Memory B cell (primary cell): ENCODE measurements around the gene LRRC55.

ENCODE experiments used
- ATAC-seq: fragments of 150-1000 bp; cut with Tn5 transposase; 2 replicates; pipeline ENCODE4 v1.10.0; 2021; ENCODE audit warnings: low read depth, mild to moderate bottlenecking, moderate library complexity
- DNase-seq, 2 donors: peaks; one replicate each; pipeline ENCODE4 v3.0.0; 2022; ENCODE audit warnings: low spot score in 2 of 2
- H3K27ac Mint-ChIP-seq: one replicate; pipeline ENCODE4 v1.8.0; 2022; ENCODE audit warnings: mild to moderate bottlenecking, moderate library complexity, mixed read lengths
- H3K27me3 Mint-ChIP-seq: one replicate; pipeline ENCODE4 v1.8.0; 2022; ENCODE audit warnings: mixed read lengths
- H3K36me3 Mint-ChIP-seq: one replicate; pipeline ENCODE4 v1.8.0; 2022; ENCODE audit warnings: mild to moderate bottlenecking, mixed read lengths
- H3K4me1 Mint-ChIP-seq: one replicate; pipeline ENCODE4 v1.8.0; 2022; ENCODE audit warnings: mixed read lengths
- H3K4me3 Mint-ChIP-seq: one replicate; pipeline ENCODE4 v1.8.0; 2022; ENCODE audit warnings: mild to moderate bottlenecking, moderate library complexity, mixed read lengths
- H3K9me3 Mint-ChIP-seq: one replicate; pipeline ENCODE4 v1.8.0; 2022; ENCODE audit warnings: mixed read lengths

LRRC55 gene

GRCh38 chr11:57181678-57182305 is at the start of gene LRRC55:
Gene LRRC55, plus strand, starts transcription at chr11:57181953. Its CDS starts 70 bp downstream, at chr11:57182023.
- no peaks in the 10 kb centered on the region for H3K9me3 Mint-ChIP-seq
- ATAC-seq (no peak), DNase-seq (no peak)
- peaks cover 23% of the 10 kb centered on the region for H3K27me3 Mint-ChIP-seq
- H3K27ac Mint-ChIP-seq = no peak within 1 kb of the TSS
- no peak within 1 kb of the TSS for H3K4me3 Mint-ChIP-seq
- H3K4me1 Mint-ChIP-seq = peaks cover 8% of the 10 kb centered on the region
- no peaks in the 10 kb centered on the region for H3K36me3 Mint-ChIP-seq

- Mint-ChIP-seq H3K36me3 (no peaks in the 10 kb centered on the region), H3K9me3 (no peaks in the 10 kb centered on the region), H3K4me3 (no peak overlapping the region), H3K27ac (no peak overlapping the region), H3K27me3 (peaks cover 12% of the 10 kb centered on the region), H3K4me1 (no peaks in the 10 kb centered on the region)
- no peak for DNase-seq
- no peak for ATAC-seq
Measured at GRCh38 chr11:57133366-57134038, 48.3 kb upstream of the LRRC55 start.

- Mint-ChIP-seq H3K36me3 (no peaks in the 10 kb centered on the region), H3K27me3 (peaks cover 12% of the 10 kb centered on the region)
- no peak for ATAC-seq
Measured at GRCh38 chr11:57134284-57134683, 47.5 kb upstream of the LRRC55 start.

GRCh38 chr11:57135020-57135751 is 46.6 kb upstream of the LRRC55 start:
- Mint-ChIP-seq H3K27ac (no peak overlapping the region), H3K36me3 (no peaks in the 10 kb centered on the region), H3K27me3 (peaks cover 9% of the 10 kb centered on the region), H3K9me3 (peaks cover 2% of the 10 kb centered on the region), H3K4me1 (no peaks in the 10 kb centered on the region), H3K4me3 (no peak overlapping the region)
- no peak for DNase-seq
- ATAC-seq = no peak

More at GRCh38 chr11:57134284-57134683, 47.5 kb upstream of the LRRC55 start:
- H3K9me3 Mint-ChIP-seq = peaks cover 2% of the 10 kb centered on the region
- no peak overlapping the region for H3K4me3 Mint-ChIP-seq
- no peak overlapping the region for H3K27ac Mint-ChIP-seq
- H3K4me1 Mint-ChIP-seq = no peaks in the 10 kb centered on the region
- DNase-seq = no peak

GRCh38 chr11:57140568-57140967 is 41.2 kb upstream of the LRRC55 start:
- H3K27me3 Mint-ChIP-seq = peaks cover 3% of the 10 kb centered on the region

GRCh38 chr11:57143459-57143858 is 38.3 kb upstream of the LRRC55 start:
- peaks cover 5% of the 10 kb centered on the region for H3K27me3 Mint-ChIP-seq
- DNase-seq = no peak
- peaks cover 3% of the 10 kb centered on the region for H3K9me3 Mint-ChIP-seq
- H3K27ac Mint-ChIP-seq = no peak overlapping the region
- no peaks in the 10 kb centered on the region for H3K4me1 Mint-ChIP-seq
- H3K4me3 Mint-ChIP-seq = no peak overlapping the region
- no peak for ATAC-seq
- H3K36me3 Mint-ChIP-seq = no peaks in the 10 kb centered on the region

More at GRCh38 chr11:57140568-57140967, 41.2 kb upstream of the LRRC55 start:
- no peak overlapping the region for H3K4me3 Mint-ChIP-seq
- H3K27ac Mint-ChIP-seq = no peak overlapping the region
- H3K36me3 Mint-ChIP-seq = no peaks in the 10 kb centered on the region
- DNase-seq (no peak), ATAC-seq (no peak)
- H3K4me1 Mint-ChIP-seq = no peaks in the 10 kb centered on the region
- peaks cover 3% of the 10 kb centered on the region for H3K9me3 Mint-ChIP-seq

GRCh38 chr11:57144075-57144474 is 37.7 kb upstream of the LRRC55 start:
- no peak for ATAC-seq
- Mint-ChIP-seq H3K27me3 (peaks cover 6% of the 10 kb centered on the region), H3K36me3 (no peaks in the 10 kb centered on the region), H3K4me3 (no peak overlapping the region), H3K9me3 (peaks cover 2% of the 10 kb centered on the region), H3K27ac (no peak overlapping the region), H3K4me1 (no peaks in the 10 kb centered on the region)
- DNase-seq = no peak

GRCh38 chr11:57144531-57145320 is 37.0 kb upstream of the LRRC55 start:
- Mint-ChIP-seq H3K4me1 (no peaks in the 10 kb centered on the region), H3K27ac (no peak overlapping the region), H3K4me3 (no peak overlapping the region), H3K36me3 (no peaks in the 10 kb centered on the region), H3K9me3 (peaks cover 2% of the 10 kb centered on the region), H3K27me3 (peaks cover 7% of the 10 kb centered on the region)
- DNase-seq (no peak), ATAC-seq (no peak)

- Mint-ChIP-seq H3K36me3 (no peaks in the 10 kb centered on the region), H3K27ac (no peak overlapping the region), H3K4me1 (no peaks in the 10 kb centered on the region), H3K9me3 (peaks cover 2% of the 10 kb centered on the region), H3K27me3 (peaks cover 7% of the 10 kb centered on the region), H3K4me3 (no peak overlapping the region)
- ATAC-seq (no peak), DNase-seq (no peak)
Measured at GRCh38 chr11:57146301-57146700, 35.5 kb upstream of the LRRC55 start.

GRCh38 chr11:57148621-57149020 is 33.1 kb upstream of the LRRC55 start:
- ATAC-seq (no peak), DNase-seq (no peak)
- H3K9me3 Mint-ChIP-seq = peaks cover 3% of the 10 kb centered on the region
- no peaks in the 10 kb centered on the region for H3K36me3 Mint-ChIP-seq
- no peak overlapping the region for H3K4me3 Mint-ChIP-seq
- H3K27ac Mint-ChIP-seq = no peak overlapping the region
- peaks cover 7% of the 10 kb centered on the region for H3K27me3 Mint-ChIP-seq
- no peaks in the 10 kb centered on the region for H3K4me1 Mint-ChIP-seq

- H3K4me3 Mint-ChIP-seq = no peak overlapping the region
- ATAC-seq (no peak), DNase-seq (no peak)
- peaks cover 2% of the 10 kb centered on the region for H3K9me3 Mint-ChIP-seq
- H3K4me1 Mint-ChIP-seq = no peaks in the 10 kb centered on the region
- no peaks in the 10 kb centered on the region for H3K36me3 Mint-ChIP-seq
- no peak overlapping the region for H3K27ac Mint-ChIP-seq
- H3K27me3 Mint-ChIP-seq = peaks cover 7% of the 10 kb centered on the region
Measured at GRCh38 chr11:57150454-57150917, 31.3 kb upstream of the LRRC55 start.

GRCh38 chr11:57152134-57152533 is 29.6 kb upstream of the LRRC55 start:
- Mint-ChIP-seq H3K27me3 (peaks cover 8% of the 10 kb centered on the region), H3K4me1 (no peaks in the 10 kb centered on the region), H3K36me3 (no peaks in the 10 kb centered on the region), H3K27ac (no peak overlapping the region), H3K9me3 (peaks cover 2% of the 10 kb centered on the region), H3K4me3 (no peak overlapping the region)
- ATAC-seq (no peak), DNase-seq (no peak)

GRCh38 chr11:57153448-57153847 is 28.3 kb upstream of the LRRC55 start:
- no peak overlapping the region for H3K4me3 Mint-ChIP-seq
- H3K27me3 Mint-ChIP-seq = peaks cover 8% of the 10 kb centered on the region
- no peak for DNase-seq
- no peak for ATAC-seq
- no peaks in the 10 kb centered on the region for H3K4me1 Mint-ChIP-seq
- H3K27ac Mint-ChIP-seq = no peak overlapping the region
- peaks cover 2% of the 10 kb centered on the region for H3K9me3 Mint-ChIP-seq
- no peaks in the 10 kb centered on the region for H3K36me3 Mint-ChIP-seq

- Mint-ChIP-seq H3K4me1 (no peaks in the 10 kb centered on the region), H3K27ac (no peak overlapping the region)
- ATAC-seq = no peak
Measured at GRCh38 chr11:57154739-57155138, 27.0 kb upstream of the LRRC55 start.

More at GRCh38 chr11:57154739-57155138, 27.0 kb upstream of the LRRC55 start:
- no peak overlapping the region for H3K4me3 Mint-ChIP-seq
- H3K9me3 Mint-ChIP-seq = peaks cover 2% of the 10 kb centered on the region
- H3K36me3 Mint-ChIP-seq = no peaks in the 10 kb centered on the region
- H3K27me3 Mint-ChIP-seq = peaks cover 5% of the 10 kb centered on the region
- no peak for DNase-seq
